Measurements from ENCODE around the gene SLC36A2. TPM values are rescaled to one million over a fixed set of nuclear protein-coding genes. Genes with fewer than 3 reads are reported as not detected.

The SLC36A2 gene
- total RNA-seq, 2 experiments from 2014 or later, result not detected

- Mint-ChIP-seq H3K27ac (no peak overlapping the region), H3K4me1 (no peaks in the 10 kb centered on the region), H3K4me3 (no peak overlapping the region), H3K27me3 (peaks cover 39% of the 10 kb centered on the region), H3K36me3 (no peaks in the 10 kb centered on the region), H3K9me3 (no peaks in the 10 kb centered on the region)
- DNase-seq, result no peak
Measured at GRCh38 chr5:151345808-151346478, 1.4 kb downstream of the SLC36A2 start.

DNA sequence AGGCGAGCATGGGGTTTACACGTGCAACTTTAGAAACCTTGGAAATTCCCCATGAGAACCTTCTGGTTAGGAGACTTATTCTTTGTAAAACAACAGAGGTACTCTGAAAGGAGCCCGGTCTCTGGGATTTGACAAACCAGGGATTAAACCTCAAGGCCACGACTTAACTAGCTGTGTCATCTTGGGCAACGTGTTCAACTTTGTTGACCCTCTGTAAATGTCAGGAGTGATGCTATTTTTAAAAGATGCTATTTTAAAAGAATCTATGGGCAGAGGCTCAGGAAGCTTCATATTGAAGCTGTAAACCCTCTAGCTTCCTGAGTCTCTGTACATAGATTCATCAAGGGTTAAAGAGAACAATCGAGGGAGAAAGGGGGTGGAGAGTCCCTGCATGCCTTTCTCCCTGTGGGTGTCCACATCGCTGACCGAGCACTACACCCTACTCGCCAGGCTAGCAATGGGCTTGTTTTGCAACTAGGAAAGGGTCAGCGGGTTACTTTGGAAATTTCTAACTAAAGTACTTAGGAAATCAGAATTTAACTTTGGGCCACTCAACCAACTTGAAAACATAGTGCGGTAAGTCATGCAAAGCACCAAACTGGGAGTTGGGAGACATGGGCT lies 2.1 kb downstream of the SLC36A2 start:
- no peak overlapping the region for H3K4me3 Mint-ChIP-seq
- H3K9me3 Mint-ChIP-seq, result no peaks in the 10 kb centered on the region
- no peak overlapping the region for H3K27ac Mint-ChIP-seq
- H3K36me3 Mint-ChIP-seq, result no peaks in the 10 kb centered on the region
- H3K4me1 Mint-ChIP-seq, result no peaks in the 10 kb centered on the region
- DNase-seq, result no peak
- peaks cover 42% of the 10 kb centered on the region for H3K27me3 Mint-ChIP-seq

GRCh38 chr5:151344088-151344487 lies 3.3 kb downstream of the SLC36A2 start:
- peaks cover 48% of the 10 kb centered on the region for H3K27me3 Mint-ChIP-seq
- DNase-seq, result no peak
- H3K4me1 Mint-ChIP-seq, result no peaks in the 10 kb centered on the region
- no peak overlapping the region for H3K4me3 Mint-ChIP-seq
- no peaks in the 10 kb centered on the region for H3K36me3 Mint-ChIP-seq
- H3K27ac Mint-ChIP-seq, result no peak overlapping the region
- H3K9me3 Mint-ChIP-seq, result no peaks in the 10 kb centered on the region

DNA sequence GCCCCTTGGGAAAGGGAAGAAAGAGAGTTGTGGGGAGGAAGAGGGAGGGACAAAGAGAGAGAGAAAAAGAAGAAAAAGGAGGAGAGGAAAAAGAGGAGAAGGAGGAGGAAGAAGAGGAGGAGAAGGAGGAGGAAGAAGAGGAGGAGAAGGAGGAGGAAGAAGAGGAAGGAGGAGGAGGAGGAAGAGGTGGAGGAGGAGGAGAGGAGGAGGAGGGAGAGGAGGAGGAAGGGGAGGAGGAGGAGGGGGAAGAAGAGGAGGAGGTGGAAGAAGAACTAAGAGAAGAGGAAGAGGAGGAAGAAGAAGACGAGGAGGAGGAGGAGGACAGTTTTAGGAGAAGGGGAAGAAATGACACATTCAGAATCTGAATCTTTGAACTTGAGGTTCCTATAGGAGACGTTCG lies 7.4 kb downstream of the SLC36A2 start:
- H3K27me3 Mint-ChIP-seq, result peaks cover 39% of the 10 kb centered on the region
- H3K27ac Mint-ChIP-seq, result no peak overlapping the region

DNA sequence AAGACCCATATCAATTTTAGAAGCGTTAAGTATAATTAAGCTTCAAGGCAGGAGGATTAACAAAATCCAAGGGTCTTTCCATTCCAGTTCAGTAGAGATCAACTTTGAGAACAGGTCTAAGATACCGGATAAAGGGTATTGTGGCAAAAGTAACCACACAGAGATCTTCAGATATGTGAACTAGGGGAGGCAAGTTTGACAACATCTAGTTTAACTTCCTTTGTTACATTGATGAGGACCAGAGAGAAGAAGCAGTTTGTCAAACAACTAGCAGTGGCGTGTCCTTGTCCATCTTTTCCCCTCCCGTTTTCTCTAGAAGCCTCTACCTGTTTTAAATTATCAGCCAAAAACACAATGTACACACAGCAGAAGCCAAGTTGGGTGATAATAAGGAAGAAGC lies 8.6 kb downstream of the SLC36A2 start:
- Mint-ChIP-seq H3K4me1 (no peaks in the 10 kb centered on the region), H3K4me3 (no peak overlapping the region), H3K27ac (no peak overlapping the region), H3K27me3 (peaks cover 31% of the 10 kb centered on the region), H3K9me3 (no peaks in the 10 kb centered on the region), H3K36me3 (no peaks in the 10 kb centered on the region)
- no peak for DNase-seq

More for the DNA sequence above, 7.4 kb downstream of the SLC36A2 start:
- Mint-ChIP-seq H3K9me3 (no peaks in the 10 kb centered on the region), H3K36me3 (no peaks in the 10 kb centered on the region), H3K4me1 (no peaks in the 10 kb centered on the region), H3K4me3 (no peak overlapping the region)
- no peak for DNase-seq

DNA sequence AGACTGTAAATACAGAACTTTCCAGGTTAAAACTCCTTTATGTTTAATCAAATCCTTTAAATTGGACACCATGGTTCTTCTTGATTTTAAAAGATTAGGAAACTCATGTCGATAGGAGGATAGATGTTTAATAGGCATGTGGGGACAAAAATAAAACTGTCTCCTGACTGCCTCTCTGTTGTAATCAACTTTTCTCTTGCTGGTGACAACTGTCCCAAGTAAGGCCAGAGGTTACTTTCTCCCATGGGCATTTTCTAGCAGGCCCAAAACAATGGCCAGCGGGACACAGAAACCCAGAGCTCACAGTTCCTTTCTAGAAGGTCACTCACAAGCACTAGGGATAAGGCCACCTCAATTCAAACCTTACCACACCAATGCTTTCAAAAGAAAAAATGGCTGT lies 14.5 kb downstream of the SLC36A2 start:
- peaks cover 2% of the 10 kb centered on the region for H3K4me1 Mint-ChIP-seq
- no peaks in the 10 kb centered on the region for H3K9me3 Mint-ChIP-seq
- H3K27me3 Mint-ChIP-seq, result peaks cover 6% of the 10 kb centered on the region
- H3K4me3 Mint-ChIP-seq, result no peak overlapping the region
- DNase-seq, result no peak
- H3K27ac Mint-ChIP-seq, result no peak overlapping the region
- no peaks in the 10 kb centered on the region for H3K36me3 Mint-ChIP-seq

- peaks cover 7% of the 10 kb centered on the region for H3K27me3 Mint-ChIP-seq
- no peaks in the 10 kb centered on the region for H3K36me3 Mint-ChIP-seq
- no peak for DNase-seq
- no peaks in the 10 kb centered on the region for H3K9me3 Mint-ChIP-seq
- H3K4me3 Mint-ChIP-seq, result no peak overlapping the region
- peaks cover 2% of the 10 kb centered on the region for H3K4me1 Mint-ChIP-seq
- no peak overlapping the region for H3K27ac Mint-ChIP-seq
Measured at GRCh38 chr5:151328734-151329133, 18.6 kb downstream of the SLC36A2 start.

DNA sequence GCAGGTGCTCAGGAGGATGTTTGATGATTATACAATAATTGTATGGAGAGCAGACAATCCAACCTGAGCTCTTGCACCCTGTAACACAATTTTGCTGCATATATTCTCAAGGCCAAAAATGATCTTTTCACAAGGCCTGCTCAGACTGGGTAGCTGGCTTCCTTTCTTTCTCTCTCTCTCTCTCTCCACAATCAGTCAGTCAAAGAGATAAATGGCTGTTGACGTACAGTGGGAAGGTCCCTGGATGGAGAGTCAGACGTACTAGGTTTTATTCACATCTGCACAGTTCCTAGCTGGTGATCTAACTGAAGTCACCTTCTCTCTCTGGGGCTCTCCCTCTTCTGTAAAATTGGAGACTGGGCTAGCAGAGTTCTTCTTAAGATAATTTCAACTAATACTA lies 19.8 kb downstream of the SLC36A2 start:
- H3K4me3 Mint-ChIP-seq, result no peak overlapping the region
- peaks cover 2% of the 10 kb centered on the region for H3K4me1 Mint-ChIP-seq
- no peaks in the 10 kb centered on the region for H3K9me3 Mint-ChIP-seq
- H3K27me3 Mint-ChIP-seq, result peaks cover 11% of the 10 kb centered on the region
- no peaks in the 10 kb centered on the region for H3K36me3 Mint-ChIP-seq
- DNase-seq, result no peak
- no peak overlapping the region for H3K27ac Mint-ChIP-seq

DNA sequence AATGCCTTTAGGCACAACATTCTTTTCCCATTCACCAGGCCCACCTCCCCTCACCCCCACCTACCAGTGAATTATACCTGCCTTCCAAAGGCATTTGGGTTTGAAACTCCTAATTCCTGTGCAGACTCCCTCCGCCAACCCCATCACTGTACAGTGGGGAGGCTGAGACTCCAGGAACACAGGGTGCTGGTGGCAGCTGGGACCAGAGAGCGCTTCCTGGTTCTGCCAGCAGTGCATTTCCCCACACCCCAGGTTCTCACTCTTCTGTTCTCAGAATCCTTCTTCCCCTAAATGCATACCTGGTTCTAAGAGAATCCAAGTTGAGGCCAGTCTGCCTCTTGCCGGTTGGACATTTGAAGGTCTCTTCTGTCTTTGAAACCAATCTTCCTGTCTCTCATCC lies 21.1 kb downstream of the SLC36A2 start:
- H3K27ac Mint-ChIP-seq, result no peak overlapping the region

DNA sequence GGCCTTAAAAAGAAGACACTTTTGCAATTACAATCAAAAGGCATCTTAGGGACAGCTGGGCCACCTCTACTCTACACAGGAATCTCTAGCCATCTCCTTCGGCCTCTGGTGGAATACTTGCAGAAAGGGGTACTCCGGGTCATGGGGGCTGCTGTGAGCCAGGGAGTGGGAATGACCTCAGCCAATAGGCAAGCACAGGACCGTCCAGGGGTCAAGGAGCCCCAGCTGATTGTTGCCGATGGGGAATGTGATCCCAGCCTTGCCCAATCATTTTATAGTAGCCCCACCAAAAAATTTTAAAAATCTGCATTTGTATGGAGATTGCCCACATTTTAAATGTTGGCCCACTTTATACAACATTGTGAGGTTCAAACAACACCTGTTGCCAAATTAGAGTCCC lies 26.9 kb downstream of the SLC36A2 start:
- no peaks in the 10 kb centered on the region for H3K9me3 Mint-ChIP-seq
- peaks cover 11% of the 10 kb centered on the region for H3K27me3 Mint-ChIP-seq
- no peak for DNase-seq
- no peak overlapping the region for H3K27ac Mint-ChIP-seq
- no peaks in the 10 kb centered on the region for H3K36me3 Mint-ChIP-seq
- H3K4me1 Mint-ChIP-seq, result no peaks in the 10 kb centered on the region
- H3K4me3 Mint-ChIP-seq, result no peak overlapping the region

More for the DNA sequence above, 21.1 kb downstream of the SLC36A2 start:
- Mint-ChIP-seq H3K9me3 (no peaks in the 10 kb centered on the region), H3K27me3 (peaks cover 11% of the 10 kb centered on the region), H3K36me3 (no peaks in the 10 kb centered on the region), H3K4me3 (no peak overlapping the region), H3K4me1 (peaks cover 2% of the 10 kb centered on the region)
- no peak for DNase-seq

GRCh38 chr5:151318850-151319732 lies 28.3 kb downstream of the SLC36A2 start:
- Mint-ChIP-seq H3K27me3 (peaks cover 14% of the 10 kb centered on the region), H3K36me3 (no peaks in the 10 kb centered on the region), H3K9me3 (no peaks in the 10 kb centered on the region), H3K27ac (no peak overlapping the region), H3K4me1 (no peaks in the 10 kb centered on the region), H3K4me3 (no peak overlapping the region)
- DNase-seq, result no peak

DNA sequence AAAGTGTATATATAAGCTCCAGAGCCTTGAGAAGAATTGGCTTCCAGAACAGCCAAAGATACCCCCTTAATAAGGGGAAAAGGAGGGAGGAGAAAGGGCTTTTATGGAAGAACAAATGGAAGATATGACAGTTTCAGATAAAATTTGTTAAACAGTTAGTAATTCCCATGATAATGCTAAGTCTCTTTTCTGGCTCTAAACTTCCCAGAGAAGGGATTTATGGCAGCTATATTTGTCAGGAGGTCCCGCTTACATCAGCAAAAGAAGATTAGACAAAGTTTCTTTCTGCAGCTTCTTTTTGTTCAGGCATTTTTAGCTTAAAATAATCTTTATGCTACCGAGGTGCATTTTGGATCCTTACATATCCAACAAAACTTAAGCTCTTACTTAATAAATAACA lies 29.5 kb downstream of the SLC36A2 start:
- H3K27me3 Mint-ChIP-seq, result peaks cover 8% of the 10 kb centered on the region
- H3K36me3 Mint-ChIP-seq, result no peaks in the 10 kb centered on the region
- H3K4me3 Mint-ChIP-seq, result no peak overlapping the region
- no peak for DNase-seq
- no peaks in the 10 kb centered on the region for H3K4me1 Mint-ChIP-seq
- H3K9me3 Mint-ChIP-seq, result no peaks in the 10 kb centered on the region
- H3K27ac Mint-ChIP-seq, result no peak overlapping the region

GRCh38 chr5:151315998-151316597 lies 31.3 kb downstream of the SLC36A2 start:
- Mint-ChIP-seq H3K4me1 (no peaks in the 10 kb centered on the region), H3K36me3 (no peaks in the 10 kb centered on the region), H3K27me3 (peaks cover 8% of the 10 kb centered on the region), H3K4me3 (no peak overlapping the region), H3K27ac (no peak overlapping the region), H3K9me3 (peaks cover 6% of the 10 kb centered on the region)
- peak; percentile 31 for DNase-seq

DNA sequence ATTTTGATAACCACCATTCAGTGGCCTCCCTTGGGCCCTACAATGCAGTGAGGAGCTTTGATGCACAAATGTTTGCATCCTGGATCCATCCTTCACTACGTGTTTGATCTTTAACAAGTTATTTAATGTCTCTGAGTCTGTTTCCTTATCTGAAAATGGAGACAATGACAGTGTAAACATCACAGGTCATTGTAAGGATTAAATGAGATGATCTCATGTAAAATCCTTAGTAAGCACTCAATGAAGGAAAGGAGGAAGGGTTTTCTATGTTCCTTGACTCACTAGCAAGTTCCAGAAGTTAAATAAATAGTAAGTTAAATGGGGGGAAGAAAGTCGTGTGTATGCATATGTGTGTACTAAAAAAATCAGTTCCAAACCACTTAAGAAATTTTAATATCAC lies 34.0 kb downstream of the SLC36A2 start:
- peaks cover 12% of the 10 kb centered on the region for H3K9me3 Mint-ChIP-seq
- no peaks in the 10 kb centered on the region for H3K4me1 Mint-ChIP-seq
- no peak for DNase-seq
- H3K36me3 Mint-ChIP-seq, result peaks cover 2% of the 10 kb centered on the region
- H3K27me3 Mint-ChIP-seq, result peaks cover 12% of the 10 kb centered on the region
- no peak overlapping the region for H3K4me3 Mint-ChIP-seq
- no peak overlapping the region for H3K27ac Mint-ChIP-seq

DNA sequence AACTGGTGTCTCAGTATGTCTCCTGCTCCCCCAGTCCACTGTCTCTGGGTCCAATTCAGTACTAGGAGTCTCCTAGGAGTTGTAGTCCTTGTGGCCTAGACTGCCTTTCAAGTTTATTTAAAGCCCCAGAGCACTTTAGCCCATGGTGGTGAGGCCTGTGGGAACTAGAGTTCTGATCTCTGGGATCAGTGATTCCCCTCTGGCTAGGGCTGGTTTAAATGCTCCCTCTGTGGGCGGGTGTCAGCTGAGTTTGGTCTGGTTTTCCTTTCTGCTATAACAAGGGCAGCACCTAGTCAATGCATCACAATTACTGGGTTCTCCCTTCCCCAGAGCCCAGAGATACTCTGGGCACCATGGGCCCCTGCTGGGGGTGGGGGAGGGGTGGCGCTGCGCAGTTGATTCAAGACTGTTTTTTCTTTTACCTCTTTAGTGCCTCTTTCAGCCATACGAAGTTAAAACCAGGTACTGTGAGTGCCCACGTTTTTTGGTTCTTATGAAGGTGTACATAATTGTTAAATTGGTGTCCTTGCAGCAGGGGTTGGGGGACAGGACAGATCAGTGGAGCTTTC lies 34.5 kb downstream of the SLC36A2 start:
- Mint-ChIP-seq H3K4me1 (no peaks in the 10 kb centered on the region), H3K27ac (no peak overlapping the region), H3K36me3 (peaks cover 2% of the 10 kb centered on the region), H3K9me3 (peaks cover 12% of the 10 kb centered on the region), H3K27me3 (peaks cover 18% of the 10 kb centered on the region), H3K4me3 (no peak overlapping the region)
- no peak for DNase-seq
